Fibroblast of villous mesenchyme (primary cell): ENCODE results near the gene JPT2. TPM values are rescaled to one million over a fixed set of nuclear protein-coding genes. Genes with fewer than 3 reads are reported as not detected.

Experiments
- DNase-seq: peaks from one replicate; pipeline ENCODE4 v3.0.0-alpha.2; 2010; ENCODE audit warnings: low read depth
- H3K4me3 ChIP-seq: 2 replicates; pipeline ENCODE4 v1.5.1; 2011; ENCODE audit warnings: low read depth, mild to moderate bottlenecking, low read length
- CTCF ChIP-seq: IDR thresholded peaks from 2 replicates; pipeline ENCODE4 v1.5.1; 2012; ENCODE audit warnings: low read depth, mild to moderate bottlenecking, low read length; ENCODE audit not compliant: insufficient read depth
- total RNA-seq: library from RNA; depleted of rRNA; stranded (reverse); fragments of >200 nt; gene quantifications from 2 replicates; pipeline ENCODE4 v1.2.3, GENCODE V29; 2012

Gene JPT2
- total RNA-seq, 1 donor = 61.7 TPM

- H3K4me3 ChIP-seq = no peak overlapping the region
- DNase-seq = no peak
- no peak for TF ChIP-seq CTCF
These were observed 43.5 kb upstream of the JPT2 start for GRCh38 chr16:1634541-1634940.

- H3K4me3 ChIP-seq = no peak overlapping the region
- TF ChIP-seq CTCF = no peak
- no peak for DNase-seq
These were observed 43.0 kb upstream of the JPT2 start for GRCh38 chr16:1635070-1635469.

GRCh38 chr16:1637526-1637925, 40.6 kb upstream of the JPT2 start:
- no peak for DNase-seq
- H3K4me3 ChIP-seq = no peak overlapping the region
- no peak for TF ChIP-seq CTCF

- H3K4me3 ChIP-seq = no peak overlapping the region
- DNase-seq = no peak
- no peak for TF ChIP-seq CTCF
These were observed 39.3 kb upstream of the JPT2 start for GRCh38 chr16:1638757-1639156.

GRCh38 chr16:1639282-1639681, 38.8 kb upstream of the JPT2 start:
- no peak overlapping the region for H3K4me3 ChIP-seq
- TF ChIP-seq CTCF = no peak
- DNase-seq = no peak

- no peak for DNase-seq
- H3K4me3 ChIP-seq = no peak overlapping the region
- no peak for TF ChIP-seq CTCF
These were observed 38.2 kb upstream of the JPT2 start for GRCh38 chr16:1639860-1640259.

- no peak overlapping the region for H3K4me3 ChIP-seq
- no peak for TF ChIP-seq CTCF
- no peak for DNase-seq
These were observed 37.7 kb upstream of the JPT2 start for GRCh38 chr16:1640261-1640941.
